Activated gamma-delta T cell treated with anti-CD3 and anti-CD28 coated beads, Interleukin-2, amount 50 U/mL, for 16 hours (primary cell): ENCODE data around the gene TRIM56.
"Not testable (repeated sequence)": the region's sequence is repeated elsewhere in the genome, so short reads cannot be mapped to it uniquely, and the experiment has no call there.

Source experiments
- DNase-seq: peaks from one replicate; pipeline ENCODE4 v3.0.0-alpha.2; 2020; ENCODE audit warnings: low read depth

The TRIM56 gene

GRCh38 chr7:101085162-101085964 lies at the start of gene TRIM56:
TRIM56 (plus strand) TSS chr7:101085481; CDS start chr7:101087313, 1,832 bp downstream.
- DNase-seq = peak; percentile 65

DNA sequence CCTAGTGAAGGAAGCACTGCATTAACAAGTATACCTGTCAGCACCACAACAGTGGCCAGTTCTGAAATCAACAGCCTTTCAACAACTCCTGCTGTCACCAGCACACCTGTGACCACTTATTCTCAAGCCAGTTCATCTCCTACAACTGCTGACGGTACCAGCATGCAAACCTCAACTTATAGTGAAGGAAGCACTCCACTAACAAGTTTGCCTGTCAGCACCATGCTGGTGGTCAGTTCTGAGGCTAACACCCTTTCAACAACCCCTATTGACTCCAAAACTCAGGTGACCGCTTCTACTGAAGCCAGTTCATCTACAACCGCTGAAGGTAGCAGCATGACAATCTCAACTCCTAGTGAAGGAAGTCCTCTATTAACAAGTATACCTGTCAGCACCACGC lies 49.3 kb upstream of the TRIM56 start:
- no peak for DNase-seq

DNA sequence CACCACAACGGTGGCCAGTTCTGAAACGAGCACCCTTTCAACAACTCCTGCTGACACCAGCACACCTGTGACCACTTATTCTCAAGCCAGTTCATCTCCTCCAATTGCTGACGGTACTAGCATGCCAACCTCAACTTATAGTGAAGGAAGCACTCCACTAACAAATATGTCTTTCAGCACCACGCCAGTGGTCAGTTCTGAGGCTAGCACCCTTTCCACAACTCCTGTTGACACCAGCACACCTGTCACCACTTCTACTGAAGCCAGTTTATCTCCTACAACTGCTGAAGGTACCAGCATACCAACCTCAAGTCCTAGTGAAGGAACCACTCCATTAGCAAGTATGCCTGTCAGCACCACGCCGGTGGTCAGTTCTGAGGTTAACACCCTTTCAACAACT lies 44.0 kb upstream of the TRIM56 start:
- DNase-seq = not testable (repeated sequence)

GRCh38 chr7:101058355-101058754 lies 26.9 kb upstream of the TRIM56 start:
- DNase-seq = peak; percentile 8

GRCh38 chr7:101059620-101059942 lies 25.7 kb upstream of the TRIM56 start:
- DNase-seq = no peak

- no peak for DNase-seq
Observed at GRCh38 chr7:101060992-101061391, 24.3 kb upstream of the TRIM56 start.

GRCh38 chr7:101064176-101064550 lies 21.1 kb upstream of the TRIM56 start:
- DNase-seq = not testable (repeated sequence)

GRCh38 chr7:101065162-101065561 lies 20.1 kb upstream of the TRIM56 start:
- DNase-seq = not testable (repeated sequence)

DNA sequence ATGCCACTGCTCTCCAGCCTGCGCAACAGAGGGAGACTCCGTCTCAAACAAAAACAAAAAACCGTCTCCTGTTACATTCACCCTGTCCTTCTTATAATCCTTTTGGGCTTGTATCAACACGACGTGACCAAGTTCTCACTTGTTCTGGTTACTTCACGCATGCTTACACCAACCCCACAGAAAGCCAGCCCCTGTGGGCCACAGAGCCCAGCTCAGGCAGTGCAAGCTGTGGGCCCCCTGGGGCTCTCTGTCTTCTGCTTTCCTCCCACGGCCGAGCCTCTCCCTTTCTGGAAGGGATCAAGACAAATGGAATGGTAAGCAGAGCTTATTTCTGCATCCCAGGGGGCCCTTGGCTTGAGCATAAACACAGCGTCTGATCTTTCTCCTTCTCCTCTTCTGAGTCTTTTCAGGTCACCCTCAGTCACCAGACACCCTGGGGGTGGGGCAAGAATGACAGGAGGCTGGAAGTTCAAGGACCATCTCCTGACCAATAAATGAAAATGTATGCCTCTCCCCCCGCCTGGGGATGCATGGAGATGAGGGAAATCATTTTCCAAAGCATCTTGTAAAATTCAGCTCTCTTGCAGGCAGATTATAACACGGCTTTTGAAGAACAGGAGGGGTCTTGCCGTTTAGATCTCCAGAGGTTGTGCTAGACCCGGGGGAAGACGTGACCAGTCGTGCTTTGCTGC lies 19.0 kb upstream of the TRIM56 start:
- no peak for DNase-seq

DNA sequence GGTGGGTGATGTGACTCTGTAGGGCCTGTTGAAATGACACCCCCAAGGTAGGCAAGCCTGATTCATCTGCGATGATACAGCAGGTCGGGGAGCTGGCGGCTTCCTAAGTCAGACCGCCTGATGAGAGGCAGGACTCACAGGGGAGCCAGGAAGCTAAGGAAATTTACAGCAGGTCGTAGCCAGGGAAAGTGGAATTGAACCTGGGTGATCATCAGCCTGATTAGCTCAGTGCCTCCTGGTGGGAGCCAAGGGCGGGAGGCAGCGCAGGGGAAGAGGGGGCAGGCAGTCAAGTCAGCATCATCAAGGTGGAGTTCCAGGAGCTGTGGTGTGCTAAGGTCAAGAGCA lies 18.5 kb upstream of the TRIM56 start:
- no peak for DNase-seq

DNA sequence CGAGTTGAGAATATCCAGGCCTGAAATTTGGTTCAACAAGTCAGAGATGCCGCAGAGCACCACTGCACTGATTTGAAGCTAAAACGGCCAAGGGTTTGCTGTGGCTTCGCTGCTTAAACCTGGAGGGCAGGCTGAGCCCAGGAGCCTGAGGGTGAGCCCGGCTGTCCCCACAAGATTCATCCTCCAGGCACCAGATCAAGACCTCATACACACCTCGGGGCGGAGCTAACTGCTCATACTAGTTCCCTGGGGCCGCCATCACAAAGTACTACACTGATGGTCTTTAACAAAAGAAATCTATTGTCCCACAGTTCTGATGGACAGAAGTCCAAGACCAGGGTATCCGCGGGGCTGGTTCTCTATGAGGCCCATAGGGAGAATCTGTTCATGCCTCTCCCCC lies 16.9 kb upstream of the TRIM56 start:
- DNase-seq = no peak

GRCh38 chr7:101071362-101072104 lies 13.7 kb upstream of the TRIM56 start:
- DNase-seq = not testable (repeated sequence)

DNA sequence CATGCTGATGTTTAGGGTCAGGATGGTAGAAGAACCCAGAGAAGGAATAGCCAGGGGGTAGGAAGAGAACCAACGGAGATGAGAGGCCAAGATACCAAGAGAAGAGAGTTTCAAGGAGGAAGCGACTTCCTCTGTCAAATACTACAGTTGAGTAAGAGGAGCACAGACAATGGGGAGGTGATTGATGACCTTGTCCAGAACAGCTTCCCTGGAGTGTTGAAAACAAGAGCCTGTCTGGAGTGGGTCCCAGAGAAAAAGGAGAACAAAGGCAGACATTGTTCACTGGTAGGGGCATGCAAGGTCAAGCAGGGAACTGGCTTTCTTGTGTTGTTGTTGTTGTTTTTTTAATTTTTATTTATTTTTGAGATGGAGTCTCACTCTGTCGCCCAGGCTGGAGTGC lies 9.6 kb upstream of the TRIM56 start:
- DNase-seq = no peak

DNA sequence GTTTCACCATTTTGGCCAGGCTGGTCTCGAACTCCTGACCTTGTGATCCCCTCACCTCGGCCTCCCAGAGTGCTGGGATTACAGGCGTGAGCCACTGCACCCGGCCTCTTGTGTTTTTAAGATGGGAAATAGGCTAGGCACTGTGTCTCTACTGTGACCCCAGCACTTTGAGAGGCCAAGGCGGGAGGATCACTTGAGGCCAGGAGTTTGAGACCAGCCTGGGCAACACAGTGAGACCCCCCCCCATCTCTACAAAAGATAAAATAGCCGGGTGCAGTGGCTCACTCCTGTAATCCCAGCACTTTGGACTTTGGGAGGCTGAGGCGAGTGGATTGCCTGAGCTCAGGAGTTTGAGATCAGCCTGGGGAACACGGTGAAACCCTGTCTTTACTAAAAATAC lies 9.1 kb upstream of the TRIM56 start:
- not testable (repeated sequence) for DNase-seq

DNA sequence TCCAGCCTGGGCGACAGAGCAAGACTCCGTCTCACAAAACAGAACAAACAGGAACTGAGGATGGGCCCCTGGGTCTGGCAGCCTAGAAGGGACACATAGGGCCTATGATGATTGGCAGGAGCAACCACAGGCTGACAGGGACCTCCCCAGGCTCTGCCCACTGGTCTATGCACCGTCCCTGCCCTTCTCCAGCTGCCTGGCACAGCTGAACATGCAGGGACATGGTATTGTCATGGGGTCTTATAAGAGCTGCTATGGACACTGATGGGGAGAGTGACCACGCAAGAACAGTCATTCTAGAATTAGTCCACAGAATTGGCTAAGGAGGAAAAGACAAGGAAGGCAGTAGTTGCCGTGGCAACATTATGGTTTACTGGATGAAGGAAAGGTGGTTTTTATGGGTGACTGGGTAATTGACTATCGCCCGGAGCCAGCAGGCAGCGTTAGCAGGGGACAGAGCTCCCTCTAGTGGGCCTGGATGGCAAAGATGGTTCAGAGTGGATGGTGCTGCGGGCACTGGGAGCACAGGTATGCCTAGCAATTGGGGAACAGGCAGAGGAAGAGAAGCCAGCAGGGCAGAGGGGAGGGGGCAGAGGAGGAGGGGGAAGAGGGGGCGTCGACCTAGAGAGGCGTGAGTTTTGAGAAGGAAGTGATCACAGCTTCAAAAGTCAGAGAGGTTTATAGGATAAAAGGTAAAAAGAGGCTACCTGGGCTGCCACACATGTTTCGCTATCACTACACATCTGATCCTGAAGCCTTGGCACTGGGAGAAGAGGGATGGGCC lies 7.8 kb upstream of the TRIM56 start:
- peak; percentile 78 for DNase-seq

DNA sequence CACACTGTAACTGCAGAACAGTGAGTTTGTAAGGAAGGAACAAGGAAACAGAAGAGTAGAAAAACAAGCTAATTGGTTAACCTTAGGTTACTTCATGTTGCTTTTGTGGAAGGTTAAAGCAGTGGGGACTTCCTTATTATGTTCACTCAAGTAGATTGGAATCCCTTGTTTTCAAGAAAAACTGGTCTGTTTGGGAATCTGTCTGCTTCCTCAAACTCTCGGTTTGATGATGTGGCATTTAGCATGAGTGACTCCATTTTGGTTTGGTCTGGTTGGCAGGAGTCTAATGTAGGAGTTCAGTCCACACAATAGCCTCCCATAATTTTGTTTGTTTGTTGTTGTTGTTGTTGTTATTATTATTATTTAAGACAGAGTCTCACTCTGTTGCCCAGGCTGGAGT lies 3.8 kb upstream of the TRIM56 start:
- no peak for DNase-seq

GRCh38 chr7:101084865-101085161 lies 468 bp upstream of the TRIM56 start:
- DNase-seq = no peak

DNA sequence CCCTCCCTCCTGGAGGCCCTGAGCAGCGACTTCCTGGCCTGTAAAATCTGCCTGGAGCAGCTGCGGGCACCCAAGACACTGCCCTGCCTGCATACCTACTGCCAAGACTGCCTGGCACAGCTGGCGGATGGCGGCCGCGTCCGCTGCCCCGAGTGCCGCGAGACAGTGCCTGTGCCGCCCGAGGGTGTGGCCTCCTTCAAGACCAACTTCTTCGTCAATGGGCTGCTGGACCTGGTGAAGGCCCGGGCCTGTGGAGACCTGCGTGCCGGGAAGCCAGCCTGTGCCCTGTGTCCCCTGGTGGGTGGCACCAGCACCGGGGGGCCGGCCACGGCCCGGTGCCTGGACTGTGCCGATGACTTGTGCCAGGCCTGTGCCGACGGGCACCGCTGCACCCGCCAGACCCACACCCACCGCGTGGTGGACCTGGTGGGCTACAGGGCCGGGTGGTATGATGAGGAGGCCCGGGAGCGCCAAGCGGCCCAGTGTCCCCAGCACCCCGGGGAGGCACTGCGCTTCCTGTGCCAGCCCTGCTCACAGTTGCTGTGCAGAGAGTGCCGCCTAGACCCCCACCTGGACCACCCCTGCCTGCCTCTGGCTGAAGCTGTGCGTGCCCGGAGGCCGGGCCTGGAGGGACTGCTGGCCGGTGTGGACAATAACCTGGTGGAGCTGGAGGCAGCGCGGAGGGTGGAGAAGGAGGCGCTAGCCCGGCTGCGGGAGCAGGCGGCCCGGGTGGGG lies 2.2 kb downstream of the TRIM56 start:
- no peak for DNase-seq

DNA sequence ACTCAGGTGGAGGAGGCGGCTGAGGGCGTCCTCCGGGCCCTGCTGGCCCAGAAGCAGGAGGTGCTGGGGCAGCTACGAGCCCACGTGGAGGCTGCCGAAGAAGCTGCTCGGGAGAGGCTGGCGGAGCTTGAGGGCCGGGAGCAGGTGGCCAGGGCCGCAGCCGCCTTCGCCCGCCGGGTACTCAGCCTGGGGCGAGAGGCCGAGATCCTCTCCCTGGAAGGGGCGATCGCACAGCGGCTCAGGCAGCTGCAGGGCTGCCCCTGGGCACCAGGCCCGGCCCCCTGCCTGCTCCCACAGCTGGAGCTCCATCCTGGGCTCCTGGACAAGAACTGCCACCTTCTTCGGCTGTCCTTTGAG lies 2.8 kb downstream of the TRIM56 start:
- no peak for DNase-seq

- no peak for DNase-seq
Observed at GRCh38 chr7:101088858-101089529, 3.7 kb downstream of the TRIM56 start.

DNA sequence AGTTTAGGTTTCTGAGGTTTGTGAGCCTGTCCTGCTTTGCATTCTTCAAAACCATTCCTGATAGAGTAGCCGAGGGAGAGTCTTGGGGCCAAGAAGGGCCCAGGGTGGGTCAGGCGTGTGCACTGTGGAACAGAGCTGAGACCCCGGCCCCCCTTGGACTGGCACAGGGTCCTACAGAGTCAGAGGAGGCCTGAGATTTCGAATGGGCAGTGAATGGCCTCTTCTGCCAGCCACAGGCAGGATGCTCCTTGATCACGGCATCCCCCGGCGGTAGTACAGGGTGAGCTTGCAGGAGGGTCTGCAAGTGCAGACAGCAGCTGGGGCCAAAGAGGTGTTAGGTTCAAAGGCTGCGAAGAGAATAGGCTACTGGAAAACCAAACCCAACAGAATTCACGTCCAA lies 4.6 kb downstream of the TRIM56 start:
- DNase-seq = no peak
